Suprapubic skin (tissue), 4 donors: Measurements from ENCODE around the gene CDK8.

Experiments used
- EP300 ChIP-seq: sonication (generic); formaldehyde crosslinking; IDR thresholded peaks from one replicate; pipeline ENCODE4 v1.6.1; 2017; ENCODE audit warnings: antibody characterized with exemption
- POLR2A ChIP-seq, 2 donors: fragments of 450-650 bp; IDR thresholded peaks; one replicate each; pipeline ENCODE4 v1.6.1; 2017; ENCODE audit warnings: antibody characterized with exemption in 2 of 2, mild to moderate bottlenecking in 2 of 2, moderate library complexity in 2 of 2
- POLR2AphosphoS5 ChIP-seq, 3 donors: sonication (generic); formaldehyde crosslinking; IDR thresholded peaks; one replicate each; pipeline ENCODE4 v1.6.1; 2017; ENCODE audit warnings: antibody characterized with exemption in 3 of 3
- TF ChIP-seq, protein P1 (sequence below), 2 donors: fragments of 200-600 bp in 1 of 2; fragments of 450-650 bp in 1 of 2; sonication (generic) in 1 of 2; IDR thresholded peaks; one replicate each; pipeline ENCODE4 v1.5.1; 2016 to 2019; ENCODE audit warnings: antibody characterized with exemption in 2 of 2, mild to moderate bottlenecking in 1 of 2, moderate library complexity in 1 of 2

DNA sequence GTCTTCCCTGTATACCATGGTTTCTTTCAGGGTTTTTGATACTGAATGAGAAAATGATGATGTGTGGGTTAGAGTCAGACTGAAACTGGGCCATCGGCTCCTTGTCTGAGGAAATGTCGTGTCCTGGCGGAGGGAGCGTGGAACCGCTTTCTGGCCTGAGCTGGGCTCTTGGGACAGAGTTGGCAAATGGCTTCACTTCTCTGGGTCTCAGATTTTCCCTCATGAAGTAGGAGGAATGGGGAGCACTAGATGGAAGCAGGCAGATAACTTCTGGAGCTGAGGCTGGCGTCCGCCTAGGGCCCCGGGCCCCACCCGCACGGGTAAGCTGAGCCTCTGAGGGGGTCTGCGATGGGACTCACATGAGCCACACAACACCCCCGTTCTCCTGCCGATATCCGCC is 170.3 kb downstream of the CDK8 start:
- TF ChIP-seq, protein P1, sequence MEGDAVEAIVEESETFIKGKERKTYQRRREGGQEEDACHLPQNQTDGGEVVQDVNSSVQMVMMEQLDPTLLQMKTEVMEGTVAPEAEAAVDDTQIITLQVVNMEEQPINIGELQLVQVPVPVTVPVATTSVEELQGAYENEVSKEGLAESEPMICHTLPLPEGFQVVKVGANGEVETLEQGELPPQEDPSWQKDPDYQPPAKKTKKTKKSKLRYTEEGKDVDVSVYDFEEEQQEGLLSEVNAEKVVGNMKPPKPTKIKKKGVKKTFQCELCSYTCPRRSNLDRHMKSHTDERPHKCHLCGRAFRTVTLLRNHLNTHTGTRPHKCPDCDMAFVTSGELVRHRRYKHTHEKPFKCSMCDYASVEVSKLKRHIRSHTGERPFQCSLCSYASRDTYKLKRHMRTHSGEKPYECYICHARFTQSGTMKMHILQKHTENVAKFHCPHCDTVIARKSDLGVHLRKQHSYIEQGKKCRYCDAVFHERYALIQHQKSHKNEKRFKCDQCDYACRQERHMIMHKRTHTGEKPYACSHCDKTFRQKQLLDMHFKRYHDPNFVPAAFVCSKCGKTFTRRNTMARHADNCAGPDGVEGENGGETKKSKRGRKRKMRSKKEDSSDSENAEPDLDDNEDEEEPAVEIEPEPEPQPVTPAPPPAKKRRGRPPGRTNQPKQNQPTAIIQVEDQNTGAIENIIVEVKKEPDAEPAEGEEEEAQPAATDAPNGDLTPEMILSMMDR (IDR thresholded peaks at IDR 0.05), result no peak
- TF ChIP-seq POLR2A (IDR thresholded peaks at IDR 0.05) (no peak), POLR2AphosphoS5 (IDR thresholded peaks at IDR 0.05) (no peak), EP300 (no peak)
